Measurements from ENCODE around the gene EEF2K. TPM values are rescaled to one million over a fixed set of nuclear protein-coding genes. Genes with fewer than 3 reads are reported as not detected.

EEF2K gene
- total and polyA plus RNA-seq, 2 of the 13 experiments (the other 11 are each of a cell fraction or from before 2014, with no cell fraction given), result 22.0 to 23.8 TPM

DNA sequence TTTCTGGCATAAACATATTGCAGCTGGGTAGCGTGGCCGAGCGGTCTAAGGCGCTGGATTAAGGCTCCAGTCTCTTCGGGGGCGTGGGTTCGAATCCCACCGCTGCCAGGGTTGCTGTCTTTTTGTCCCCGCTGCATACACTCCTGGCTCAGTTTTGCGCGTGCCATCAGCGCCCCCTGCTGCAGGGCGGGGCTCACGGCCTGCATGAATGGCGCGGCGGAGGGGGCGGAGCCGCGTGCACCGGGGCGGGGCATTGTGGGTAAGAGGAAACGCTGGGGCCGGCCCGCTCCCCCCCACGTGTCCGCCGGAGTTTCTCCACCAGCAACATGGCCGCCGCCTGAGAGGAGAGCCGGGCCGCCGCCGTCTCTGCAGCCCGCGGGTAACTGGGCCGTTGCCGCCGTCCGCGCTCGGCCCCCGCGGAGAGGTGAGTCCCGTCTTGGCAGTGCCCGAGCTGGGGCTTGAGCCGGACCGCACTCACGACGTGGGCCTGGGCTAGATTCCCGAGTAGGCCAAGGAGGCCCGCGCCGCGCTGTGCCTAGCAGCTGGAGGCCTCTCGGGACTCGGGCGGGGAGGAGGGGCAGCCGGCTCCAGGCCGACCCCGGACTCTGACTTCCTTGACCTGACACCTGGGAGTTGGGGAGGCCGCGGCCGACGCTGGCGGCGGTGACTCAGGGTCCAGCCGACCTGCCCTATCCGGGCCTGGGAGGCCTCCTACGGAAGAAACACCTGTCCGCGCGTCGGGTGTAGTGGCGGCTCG lies 91.2 kb downstream of the EEF2K start, which contains the start of gene POLR3E (continued):
- TF ChIP-seq, protein P1, sequence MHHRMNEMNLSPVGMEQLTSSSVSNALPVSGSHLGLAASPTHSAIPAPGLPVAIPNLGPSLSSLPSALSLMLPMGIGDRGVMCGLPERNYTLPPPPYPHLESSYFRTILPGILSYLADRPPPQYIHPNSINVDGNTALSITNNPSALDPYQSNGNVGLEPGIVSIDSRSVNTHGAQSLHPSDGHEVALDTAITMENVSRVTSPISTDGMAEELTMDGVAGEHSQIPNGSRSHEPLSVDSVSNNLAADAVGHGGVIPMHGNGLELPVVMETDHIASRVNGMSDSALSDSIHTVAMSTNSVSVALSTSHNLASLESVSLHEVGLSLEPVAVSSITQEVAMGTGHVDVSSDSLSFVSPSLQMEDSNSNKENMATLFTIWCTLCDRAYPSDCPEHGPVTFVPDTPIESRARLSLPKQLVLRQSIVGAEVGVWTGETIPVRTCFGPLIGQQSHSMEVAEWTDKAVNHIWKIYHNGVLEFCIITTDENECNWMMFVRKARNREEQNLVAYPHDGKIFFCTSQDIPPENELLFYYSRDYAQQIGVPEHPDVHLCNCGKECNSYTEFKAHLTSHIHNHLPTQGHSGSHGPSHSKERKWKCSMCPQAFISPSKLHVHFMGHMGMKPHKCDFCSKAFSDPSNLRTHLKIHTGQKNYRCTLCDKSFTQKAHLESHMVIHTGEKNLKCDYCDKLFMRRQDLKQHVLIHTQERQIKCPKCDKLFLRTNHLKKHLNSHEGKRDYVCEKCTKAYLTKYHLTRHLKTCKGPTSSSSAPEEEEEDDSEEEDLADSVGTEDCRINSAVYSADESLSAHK (CRISPR knock-in tag; IDR thresholded peaks at IDR 0.05; ENCODE audit: borderline replicate concordance), result peak; percentile 82; the same call in 1 of the 2 replicates
- TF ChIP-seq, protein P2, sequence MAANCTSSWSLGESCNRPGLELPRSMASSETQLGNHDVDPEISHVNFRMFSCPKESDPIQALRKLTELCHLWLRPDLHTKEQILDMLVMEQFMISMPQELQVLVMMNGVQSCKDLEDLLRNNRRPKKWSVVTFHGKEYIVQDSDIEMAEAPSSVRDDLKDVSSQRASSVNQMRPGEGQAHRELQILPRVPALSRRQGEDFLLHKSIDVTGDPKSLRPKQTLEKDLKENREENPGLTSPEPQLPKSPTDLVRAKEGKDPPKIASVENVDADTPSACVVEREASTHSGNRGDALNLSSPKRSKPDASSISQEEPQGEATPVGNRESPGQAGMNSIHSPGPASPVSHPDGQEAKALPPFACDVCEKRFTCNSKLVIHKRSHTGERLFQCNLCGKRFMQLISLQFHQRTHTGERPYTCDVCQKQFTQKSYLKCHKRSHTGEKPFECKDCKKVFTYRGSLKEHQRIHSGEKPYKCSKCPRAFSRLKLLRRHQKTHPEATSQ (CRISPR knock-in tag; IDR thresholded peaks at IDR 0.05; ENCODE audit: borderline replicate concordance), result peak; percentile 98
- TF ChIP-seq CBX5 (CRISPR knock-in tag; IDR thresholded peaks at IDR 0.05; ENCODE audit: borderline replicate concordance) (peak; percentile 92; the same call in 1 of the 2 replicates), PLRG1 (conservative IDR thresholded peaks at IDR 0.05) (no peak), ZSCAN30 (CRISPR knock-in tag; IDR thresholded peaks at IDR 0.05) (peak; percentile 97; the same call in 1 of the 2 replicates), KDM4B (CRISPR knock-in tag; IDR thresholded peaks at IDR 0.05) (peak; percentile 51; the same call in 1 of the 2 replicates), ZFP41 (CRISPR knock-in tag; IDR thresholded peaks at IDR 0.05; ENCODE audit: borderline replicate concordance) (0 out of 2 replicates have a peak, but pooled peaks have one; percentile 71), KDM5A (IDR thresholded peaks at IDR 0.05; ENCODE audit: borderline replicate concordance, low read length) (no peak; the same call in 1 of the 2 replicates), RELA (CRISPR knock-in tag; IDR thresholded peaks at IDR 0.05) (peak; percentile 97), ZNF143 (CRISPR knock-in tag; IDR thresholded peaks at IDR 0.05) (peak; percentile 92), HNRNPL (IDR thresholded peaks at IDR 0.05; ENCODE audit: low read depth, low read length) (peak; percentile 63; the same call in 1 of the 2 replicates), ATM (IDR thresholded peaks at IDR 0.05; ENCODE audit: borderline replicate concordance) (no peak), ZNF564 (CRISPR knock-in tag; IDR thresholded peaks at IDR 0.05) (peak; percentile 95), CBFB (CRISPR knock-in tag; IDR thresholded peaks at IDR 0.05) (peak; percentile 97)
- TF ChIP-seq, protein P3, sequence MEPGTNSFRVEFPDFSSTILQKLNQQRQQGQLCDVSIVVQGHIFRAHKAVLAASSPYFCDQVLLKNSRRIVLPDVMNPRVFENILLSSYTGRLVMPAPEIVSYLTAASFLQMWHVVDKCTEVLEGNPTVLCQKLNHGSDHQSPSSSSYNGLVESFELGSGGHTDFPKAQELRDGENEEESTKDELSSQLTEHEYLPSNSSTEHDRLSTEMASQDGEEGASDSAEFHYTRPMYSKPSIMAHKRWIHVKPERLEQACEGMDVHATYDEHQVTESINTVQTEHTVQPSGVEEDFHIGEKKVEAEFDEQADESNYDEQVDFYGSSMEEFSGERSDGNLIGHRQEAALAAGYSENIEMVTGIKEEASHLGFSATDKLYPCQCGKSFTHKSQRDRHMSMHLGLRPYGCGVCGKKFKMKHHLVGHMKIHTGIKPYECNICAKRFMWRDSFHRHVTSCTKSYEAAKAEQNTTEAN (CRISPR knock-in tag; conservative IDR thresholded peaks at IDR 0.05), result 0 out of 2 replicates have a peak, but pooled peaks have one; percentile 61
- TF ChIP-seq, protein P4, sequence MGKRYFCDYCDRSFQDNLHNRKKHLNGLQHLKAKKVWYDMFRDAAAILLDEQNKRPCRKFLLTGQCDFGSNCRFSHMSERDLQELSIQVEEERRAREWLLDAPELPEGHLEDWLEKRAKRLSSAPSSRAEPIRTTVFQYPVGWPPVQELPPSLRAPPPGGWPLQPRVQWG (CRISPR knock-in tag; IDR thresholded peaks at IDR 0.05; ENCODE audit: borderline replicate concordance, low read depth), result no peak
- TF ChIP-seq, protein P5, sequence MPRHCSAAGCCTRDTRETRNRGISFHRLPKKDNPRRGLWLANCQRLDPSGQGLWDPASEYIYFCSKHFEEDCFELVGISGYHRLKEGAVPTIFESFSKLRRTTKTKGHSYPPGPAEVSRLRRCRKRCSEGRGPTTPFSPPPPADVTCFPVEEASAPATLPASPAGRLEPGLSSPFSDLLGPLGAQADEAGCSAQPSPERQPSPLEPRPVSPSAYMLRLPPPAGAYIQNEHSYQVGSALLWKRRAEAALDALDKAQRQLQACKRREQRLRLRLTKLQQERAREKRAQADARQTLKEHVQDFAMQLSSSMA (CRISPR knock-in tag; IDR thresholded peaks at IDR 0.05), result peak; percentile 85
- TF ChIP-seq, protein P6, sequence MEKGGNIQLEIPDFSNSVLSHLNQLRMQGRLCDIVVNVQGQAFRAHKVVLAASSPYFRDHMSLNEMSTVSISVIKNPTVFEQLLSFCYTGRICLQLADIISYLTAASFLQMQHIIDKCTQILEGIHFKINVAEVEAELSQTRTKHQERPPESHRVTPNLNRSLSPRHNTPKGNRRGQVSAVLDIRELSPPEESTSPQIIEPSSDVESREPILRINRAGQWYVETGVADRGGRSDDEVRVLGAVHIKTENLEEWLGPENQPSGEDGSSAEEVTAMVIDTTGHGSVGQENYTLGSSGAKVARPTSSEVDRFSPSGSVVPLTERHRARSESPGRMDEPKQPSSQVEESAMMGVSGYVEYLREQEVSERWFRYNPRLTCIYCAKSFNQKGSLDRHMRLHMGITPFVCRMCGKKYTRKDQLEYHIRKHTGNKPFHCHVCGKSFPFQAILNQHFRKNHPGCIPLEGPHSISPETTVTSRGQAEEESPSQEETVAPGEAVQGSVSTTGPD (CRISPR knock-in tag; IDR thresholded peaks at IDR 0.05), result peak; percentile 26; the same call in 1 of the 2 replicates

Measured in HepG2 (cell line).